ENCODE results near the gene QARS1.

The QARS1 gene

DNA sequence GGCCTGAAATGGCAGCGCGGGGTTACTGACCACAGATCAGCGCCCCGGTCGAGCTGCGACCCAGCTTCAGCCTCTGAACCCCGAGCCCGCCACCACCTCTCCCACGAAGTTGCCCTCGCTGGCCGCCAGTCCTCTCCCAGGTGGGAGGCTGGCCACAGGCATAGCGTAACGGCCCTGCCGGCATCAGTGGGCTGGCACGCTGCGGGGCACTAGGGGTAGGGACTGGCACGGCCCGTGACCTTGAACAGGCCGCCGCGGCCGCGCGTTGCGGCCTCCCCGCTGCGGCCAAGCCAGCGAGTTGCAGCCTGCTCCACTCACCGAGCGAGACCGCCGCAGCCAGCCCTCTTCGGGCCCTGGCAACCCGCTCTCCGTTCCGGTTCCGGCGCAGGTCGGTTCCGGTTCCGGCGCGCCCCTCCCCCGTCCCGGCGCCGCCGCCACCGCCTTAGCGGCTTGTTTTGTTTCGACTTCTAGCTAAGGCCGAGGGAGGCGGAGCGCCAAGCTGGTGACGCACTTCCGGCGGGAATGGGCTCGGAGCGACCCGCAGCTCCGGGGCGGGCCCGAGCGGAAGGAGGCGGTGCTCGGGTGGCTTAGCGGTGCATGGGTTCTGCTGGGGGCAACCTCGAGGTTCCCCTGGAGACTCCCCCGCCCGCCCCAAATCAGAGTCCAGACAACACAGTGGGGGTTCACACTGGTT is 16.0 kb upstream of the QARS1 start, which contains the start of gene USP19:
Gene USP19, minus strand, starts transcription at position 386 of the 694 bp plus-strand sequence. CDS start 1,678 bp downstream, outside the sequence.
- peak; percentile 93 for DNase-seq (ENCODE audit: low read depth)

DNA sequence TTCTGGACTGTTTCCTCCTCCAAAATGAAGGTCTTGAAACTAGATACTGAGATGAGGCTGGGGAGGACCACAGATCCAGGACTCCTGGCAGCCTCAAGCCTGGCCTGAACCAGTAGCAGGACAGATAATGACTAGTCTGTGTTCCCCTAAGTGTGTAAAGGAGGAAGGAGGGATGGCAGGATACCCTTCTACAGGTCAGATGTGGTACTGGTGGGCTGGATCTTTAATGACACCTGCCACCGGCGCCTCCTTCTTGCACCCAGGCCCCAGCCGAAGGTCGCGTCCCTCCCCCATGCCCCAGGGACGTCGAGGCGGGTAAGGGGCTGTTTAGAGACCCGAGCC is 15.5 kb upstream of the QARS1 start:
- no peak for DNase-seq (ENCODE audit: low read depth)

DNA sequence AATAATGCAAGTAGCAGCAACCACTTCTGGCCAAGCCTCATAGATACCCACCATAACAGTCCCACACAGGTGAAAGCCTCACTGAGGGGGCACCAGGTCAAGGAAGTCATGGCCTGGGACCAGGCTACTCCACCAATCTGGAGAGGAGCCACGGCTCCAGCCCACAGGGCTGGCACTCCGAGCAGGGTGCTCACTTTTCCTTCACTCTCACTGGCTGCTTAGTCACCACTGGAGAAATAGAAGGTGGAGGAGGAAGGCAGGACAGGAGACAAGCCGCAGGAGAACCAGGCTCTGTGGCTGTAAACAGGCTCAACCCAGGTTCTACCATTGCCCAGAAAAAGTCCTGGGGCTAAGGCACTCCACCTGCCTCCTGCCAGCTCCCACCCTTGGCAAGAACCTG is 14.9 kb upstream of the QARS1 start:
- no peak for DNase-seq (ENCODE audit: low read depth)

DNA sequence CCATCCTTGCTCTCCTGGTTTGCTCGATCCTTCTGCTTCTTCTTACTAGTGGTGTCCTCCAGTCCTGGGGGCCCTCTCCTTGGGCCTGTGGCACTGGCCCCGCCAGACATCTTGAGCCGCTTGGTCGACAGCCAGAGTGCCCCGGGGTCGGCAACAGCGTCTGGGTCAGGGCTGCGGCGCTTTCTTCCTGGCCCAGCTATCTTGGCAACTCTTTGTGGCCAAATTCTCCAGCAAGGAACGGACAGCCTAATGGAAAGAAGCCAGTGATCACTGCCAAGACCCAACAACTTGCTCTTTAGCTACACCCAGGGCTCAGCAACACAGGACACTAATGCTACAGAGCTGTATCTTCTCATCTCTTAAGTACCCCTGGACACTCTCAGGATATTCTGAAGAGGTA is 14.5 kb upstream of the QARS1 start:
- no peak for DNase-seq (ENCODE audit: low read depth)

DNA sequence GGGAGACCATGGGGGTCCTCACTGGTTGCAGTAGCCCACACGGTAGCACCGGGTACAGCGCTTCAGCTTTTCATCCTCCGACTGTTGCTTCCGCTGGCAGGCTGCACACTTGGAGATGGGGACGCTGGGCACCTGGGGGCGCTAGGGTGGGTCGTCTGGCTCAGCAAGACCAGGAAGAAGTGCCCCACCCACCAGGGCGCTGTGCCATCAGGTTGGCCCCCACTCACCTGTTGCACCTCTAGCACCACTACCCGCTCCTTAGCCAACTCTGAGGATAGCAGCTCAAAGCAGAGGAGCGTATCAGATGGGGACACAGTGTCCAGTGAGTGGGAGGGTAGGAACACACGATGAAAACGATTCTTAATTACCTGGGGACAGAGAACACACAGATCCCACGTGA is 7.7 kb upstream of the QARS1 start:
- DNase-seq (ENCODE audit: low read depth), result no peak

DNA sequence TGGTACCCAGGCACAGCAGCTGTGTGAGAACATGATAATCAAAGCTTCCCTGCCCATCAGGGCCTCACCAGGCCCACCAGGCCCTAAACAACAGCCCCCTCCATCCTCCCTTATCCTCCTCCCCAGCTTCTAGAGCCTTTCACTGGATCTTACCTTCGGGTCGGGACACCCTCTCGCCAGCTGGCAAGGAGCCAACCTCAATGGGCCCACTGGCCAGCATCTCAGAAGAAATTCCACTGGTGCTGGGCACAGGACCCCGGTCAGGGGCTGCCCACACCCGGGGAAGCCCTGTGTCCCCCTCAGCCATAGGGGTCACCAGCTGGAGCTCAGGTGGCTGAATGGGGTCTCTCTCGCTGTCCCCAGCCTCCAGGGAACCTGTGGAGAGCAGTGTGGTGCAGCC is 6.8 kb upstream of the QARS1 start:
- DNase-seq (ENCODE audit: low read depth), result no peak

DNA sequence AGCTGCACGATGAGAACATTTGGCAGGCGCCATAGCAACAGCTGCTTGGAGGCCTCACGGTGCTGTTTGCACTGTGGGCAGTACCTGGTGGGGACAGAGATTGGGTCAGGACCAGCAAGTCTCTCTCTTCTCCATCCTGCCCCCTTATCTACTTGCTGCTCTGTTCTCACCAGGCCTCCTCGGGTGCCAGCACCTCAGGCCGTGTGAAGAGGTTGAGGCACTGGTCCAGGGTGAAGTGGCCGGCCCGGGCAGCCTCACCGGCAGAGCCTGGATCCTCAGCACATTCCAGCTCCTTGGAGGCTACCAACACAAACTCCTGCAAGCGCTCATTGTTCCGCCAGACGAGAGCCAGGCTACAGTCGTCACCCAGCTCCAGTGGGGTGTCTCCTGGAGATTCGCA is 6.2 kb upstream of the QARS1 start:
- no peak for DNase-seq (ENCODE audit: low read depth)

DNA sequence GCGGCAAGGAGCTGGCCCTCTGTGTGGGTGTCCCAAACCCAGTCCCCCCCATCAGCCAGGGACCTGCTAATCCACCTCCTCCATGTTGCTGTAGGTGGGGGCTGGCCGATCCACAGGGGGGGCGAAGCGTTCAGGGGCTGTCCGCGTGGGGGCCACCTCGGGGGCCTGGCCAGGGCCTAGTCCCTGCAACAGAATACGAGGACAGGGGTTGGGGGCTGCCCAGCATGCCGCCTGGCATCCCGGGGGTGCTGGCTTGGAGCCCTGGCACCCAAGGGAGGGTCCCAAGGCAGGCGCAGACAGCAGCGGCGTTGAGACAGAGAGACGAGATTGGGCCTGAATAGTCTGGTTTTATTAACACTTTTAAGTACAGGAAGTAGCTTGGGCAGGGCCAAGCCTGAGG is 3.8 kb upstream of the QARS1 start:
- no peak for DNase-seq (ENCODE audit: low read depth)

DNA sequence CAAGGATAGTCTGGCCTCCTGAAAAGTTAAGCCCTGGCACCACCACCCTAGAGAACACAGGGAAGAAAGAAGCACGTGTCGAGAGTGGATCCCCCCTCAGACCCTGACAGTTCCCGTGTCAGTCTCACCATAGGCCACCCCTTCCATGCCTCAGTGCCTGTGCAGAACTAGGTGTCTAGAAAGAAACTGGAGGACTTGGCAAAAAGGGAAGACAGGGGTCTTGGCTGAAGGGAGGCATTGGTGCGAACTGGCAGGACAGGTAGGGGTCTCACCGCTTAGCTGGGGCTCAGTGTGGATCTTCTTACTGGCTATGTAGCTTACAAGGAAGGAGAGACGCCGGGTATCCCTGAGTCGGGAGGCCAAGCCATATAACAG is 518 bp downstream of the QARS1 start:
- DNase-seq (ENCODE audit: low read depth), result no peak

DNA sequence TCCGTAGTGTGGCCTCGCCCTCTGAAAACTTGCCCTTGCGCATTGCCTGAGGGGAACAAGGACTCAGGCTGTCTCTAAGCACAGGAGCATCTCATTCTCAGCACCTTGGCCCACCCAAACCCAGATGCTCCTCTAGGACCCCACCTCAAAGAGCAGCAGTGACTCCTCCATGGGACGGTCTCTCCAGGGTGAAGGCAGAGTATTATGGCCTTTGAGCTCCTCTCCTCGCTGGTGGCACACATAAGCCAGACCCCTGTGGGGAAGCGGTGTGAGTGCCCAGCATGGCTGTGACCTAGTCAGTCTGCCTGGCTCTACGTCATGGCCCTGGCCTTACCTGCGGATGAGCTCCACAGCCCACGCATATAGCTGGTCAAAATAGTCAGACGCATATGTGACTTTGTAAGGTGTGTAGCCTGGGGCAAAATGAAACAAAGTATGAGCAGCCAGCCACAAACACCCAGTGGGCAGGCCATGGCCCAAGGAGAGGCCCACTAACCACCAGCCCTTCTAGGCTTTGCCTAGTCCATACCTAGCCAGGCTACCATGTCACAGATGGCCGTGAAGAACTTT is 4.4 kb downstream of the QARS1 start:
- no peak for DNase-seq (ENCODE audit: low read depth)

DNA sequence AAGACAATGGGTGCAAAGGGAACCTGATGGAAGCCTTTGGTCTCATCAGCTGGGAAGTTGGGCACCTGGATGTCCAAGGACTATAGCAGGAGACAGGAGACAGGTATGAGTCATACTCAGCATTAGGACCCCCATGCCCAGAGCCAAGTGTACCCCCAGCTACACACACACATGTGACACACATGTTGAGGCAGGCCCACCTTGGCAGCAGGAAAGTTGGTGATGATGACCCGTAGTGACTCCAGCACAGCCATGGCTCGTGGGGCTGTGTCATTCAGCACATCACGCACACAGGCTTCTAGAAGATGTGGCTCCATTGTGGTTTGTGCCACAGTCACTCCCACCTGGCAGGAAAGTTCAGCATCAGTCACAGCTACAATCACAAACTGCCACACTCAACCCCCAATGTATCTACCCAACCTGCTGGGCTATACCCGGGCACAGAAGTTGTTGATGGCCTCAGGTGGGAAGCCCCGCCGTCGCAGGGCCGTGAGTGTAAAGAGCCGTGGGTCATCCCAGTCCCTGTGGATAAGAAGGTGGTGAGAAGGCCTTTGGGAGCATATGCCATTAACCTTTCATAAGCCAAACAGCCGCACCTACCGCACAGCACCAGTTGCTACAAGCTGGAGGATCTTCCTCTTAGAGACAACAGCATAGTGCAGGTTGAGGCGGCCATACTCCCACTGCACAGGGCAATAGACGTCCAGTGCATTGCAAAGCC is 5.5 kb downstream of the QARS1 start:
- DNase-seq (ENCODE audit: low read depth), result no peak

DNA sequence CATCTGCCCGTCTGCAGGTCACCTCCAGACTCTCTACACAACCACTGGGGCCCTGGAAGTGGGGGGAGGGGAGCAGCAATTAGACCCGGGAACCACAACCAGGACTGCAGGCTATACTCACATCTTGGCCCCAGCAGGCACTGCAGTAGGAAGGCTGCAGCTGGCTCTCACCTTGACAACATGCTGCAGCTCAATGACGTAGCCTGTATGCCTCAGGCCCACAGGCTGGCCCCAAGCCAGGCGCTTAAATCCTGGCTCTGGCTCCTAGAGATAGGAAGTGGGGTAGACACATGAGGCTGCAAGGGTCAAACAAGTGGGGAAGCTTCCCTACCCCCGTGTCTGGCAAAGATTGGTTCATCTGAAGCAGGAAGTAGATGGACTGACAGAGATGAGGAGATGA is 6.1 kb downstream of the QARS1 start:
- no peak for DNase-seq (ENCODE audit: low read depth)

DNA sequence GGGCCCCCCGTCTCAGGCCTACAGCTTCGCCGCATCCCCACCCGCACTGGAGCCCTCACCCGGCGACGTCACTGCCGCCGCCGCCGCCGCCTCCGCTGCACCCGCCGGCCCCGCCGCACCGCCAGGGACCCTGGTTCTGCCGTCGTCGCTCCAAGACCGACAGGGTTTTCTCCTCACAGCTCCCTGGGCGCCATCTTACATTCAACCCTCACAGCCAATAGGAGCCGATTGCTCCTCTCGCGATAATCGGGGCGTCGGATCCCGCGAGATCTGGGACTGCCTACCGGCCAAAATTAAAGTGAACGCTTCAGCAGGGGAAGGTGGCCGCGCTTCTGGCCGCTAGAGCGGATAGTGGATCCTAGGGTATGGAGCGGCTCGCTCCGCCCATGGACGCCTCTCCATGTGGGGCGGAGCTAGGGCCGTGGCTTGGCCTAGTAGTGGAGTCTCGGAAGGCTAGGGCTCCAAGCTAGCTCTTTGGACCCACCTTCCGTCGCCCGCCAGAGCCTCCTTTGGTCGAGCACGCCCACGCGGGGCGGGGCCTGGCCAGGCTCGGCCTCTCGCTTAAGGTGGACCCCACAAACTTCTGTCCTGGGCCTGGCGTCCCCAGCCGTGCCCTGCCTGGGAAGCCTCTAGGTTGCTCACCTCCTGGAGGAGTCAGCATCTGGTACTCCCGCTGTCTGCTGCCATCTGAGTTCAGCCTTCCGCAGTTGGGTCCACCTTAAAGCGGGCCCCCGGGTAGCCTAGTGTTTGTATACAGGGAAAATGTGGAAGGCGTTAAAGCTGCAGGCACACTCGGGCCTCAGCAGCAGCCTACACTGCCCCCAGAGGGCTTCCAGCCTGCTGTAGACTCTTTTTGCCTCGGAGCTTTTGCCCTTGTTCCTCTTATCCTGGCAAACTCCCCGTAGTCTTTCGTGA is 10.4 kb downstream of the QARS1 start, which contains the start of gene QRICH1:
Gene QRICH1, minus strand, starts transcription at position 219 of the 915 bp plus-strand sequence. CDS start 17,054 bp downstream, outside the sequence.
- DNase-seq (ENCODE audit: low read depth), result peak; percentile 86

DNA sequence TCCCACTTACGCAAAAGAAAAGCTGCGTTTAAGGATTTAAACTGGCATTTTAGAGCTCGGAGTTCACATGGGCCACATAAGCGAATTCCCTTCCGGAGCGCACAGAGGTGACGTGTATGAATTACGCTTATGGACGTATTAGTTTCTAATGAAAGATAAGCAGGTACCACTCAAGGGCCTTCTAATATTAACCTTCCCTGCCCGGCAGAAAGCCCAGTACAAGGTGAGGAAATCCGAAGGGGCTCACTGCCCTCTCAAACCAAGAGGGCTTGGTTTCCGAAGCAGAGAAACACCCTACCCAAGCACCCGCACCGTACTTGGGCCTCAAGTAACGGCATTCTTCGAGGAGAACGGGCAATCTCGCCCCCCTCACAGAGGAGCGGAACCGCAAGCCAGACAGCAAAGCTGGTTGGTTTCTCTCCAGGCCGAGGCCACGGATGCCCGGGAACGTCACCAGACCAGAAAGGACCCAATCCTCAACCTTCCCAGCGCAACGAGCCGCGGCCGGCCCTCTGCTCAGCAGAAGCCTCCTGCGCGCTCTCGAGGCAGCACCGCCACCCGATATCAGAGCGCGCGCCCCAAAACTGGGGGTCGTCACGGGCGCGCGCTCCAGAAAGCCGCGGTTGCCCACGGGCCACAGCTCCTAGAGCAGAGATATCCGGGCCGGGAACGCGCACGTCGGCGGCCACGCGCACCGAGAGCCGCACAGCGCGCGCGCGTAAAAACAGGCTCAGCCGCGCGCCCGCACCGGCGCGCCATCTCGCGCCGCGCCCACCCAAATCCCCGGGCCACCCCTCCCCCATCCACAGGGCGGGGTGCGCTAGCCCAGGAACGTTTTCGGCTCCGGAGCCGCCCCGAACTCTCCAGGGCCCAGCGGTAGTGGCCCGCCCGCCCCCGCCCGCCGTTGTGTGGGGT is 11.4 kb downstream of the QARS1 start:
- peak; percentile 74 for DNase-seq (ENCODE audit: low read depth)

DNA sequence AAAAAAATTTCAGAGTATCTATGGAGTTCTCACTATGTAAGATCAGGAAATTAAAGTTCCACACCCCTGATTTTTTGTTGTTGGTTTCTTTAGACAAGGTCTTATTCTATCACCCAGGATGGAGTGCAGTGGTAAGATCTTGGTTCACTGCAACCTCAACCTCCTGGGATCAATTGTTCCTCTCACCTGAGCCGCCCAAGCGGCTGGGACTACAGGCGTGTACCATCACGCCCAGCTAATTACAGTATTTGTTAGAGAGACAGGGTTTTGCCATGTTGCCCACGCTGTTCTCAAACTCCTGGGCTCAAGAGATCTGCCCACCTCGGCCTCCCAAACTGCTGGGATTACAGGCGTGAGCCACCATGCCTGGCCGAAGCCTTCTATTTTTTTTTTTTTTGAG is 23.1 kb downstream of the QARS1 start:
- no peak for DNase-seq (ENCODE audit: low read depth)

DNA sequence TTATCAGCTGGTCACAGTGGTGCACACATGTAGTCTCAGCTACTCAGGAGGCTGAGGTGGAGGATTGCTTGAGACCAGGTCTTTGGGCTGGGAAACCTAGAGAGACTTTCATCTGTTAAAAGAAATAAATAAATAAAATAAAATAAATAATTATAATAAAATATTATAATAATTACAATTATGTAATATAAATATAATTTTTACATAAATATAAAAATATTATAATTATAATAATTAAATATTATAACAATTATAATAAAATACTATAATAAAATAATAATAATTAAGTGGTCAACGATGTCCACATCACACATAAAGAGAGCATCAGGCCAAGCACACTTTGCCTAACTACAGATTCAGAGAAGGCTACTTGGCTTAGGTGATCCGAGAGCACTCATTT is 25.3 kb downstream of the QARS1 start:
- DNase-seq (ENCODE audit: low read depth), result no peak

DNA sequence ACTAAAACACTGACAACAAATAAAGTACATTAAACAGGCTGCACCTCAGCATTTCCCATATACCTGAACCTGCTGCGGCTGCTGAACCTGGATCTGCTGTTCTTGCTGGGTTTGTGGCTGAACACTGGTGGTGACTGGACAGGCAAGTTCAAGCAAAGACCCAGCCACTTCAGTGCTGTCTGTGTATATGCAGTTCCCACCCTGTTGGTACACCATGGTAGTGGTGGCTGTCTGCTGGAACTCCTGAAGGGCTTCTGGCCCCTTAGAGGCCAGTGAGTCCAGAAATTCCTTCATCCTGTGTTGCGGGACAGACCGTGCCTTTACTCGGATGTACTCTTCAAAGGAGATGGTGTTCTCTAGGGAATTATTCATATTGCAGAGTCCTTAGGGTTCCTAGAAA is 27.9 kb downstream of the QARS1 start:
- no peak for DNase-seq (ENCODE audit: low read depth)

DNA sequence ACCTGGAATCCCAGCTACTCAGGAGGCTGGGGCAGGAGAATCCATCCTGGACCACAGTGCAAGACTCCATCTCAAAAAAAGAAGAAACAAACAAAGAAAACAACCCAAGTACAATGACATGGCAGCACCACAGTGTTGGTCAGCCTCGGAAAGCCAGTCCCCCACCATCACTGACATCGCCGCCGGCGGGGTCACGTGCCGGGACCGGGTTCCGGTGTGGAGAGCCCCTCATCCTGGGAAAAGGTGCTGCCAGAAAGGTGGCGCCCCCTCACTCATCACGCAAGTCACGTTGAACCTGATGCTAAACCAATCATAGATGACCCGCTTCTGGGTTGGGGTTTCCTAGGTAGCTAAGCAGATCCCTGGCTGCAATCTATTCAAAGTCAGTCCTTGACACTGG is 28.4 kb downstream of the QARS1 start:
- DNase-seq (ENCODE audit: low read depth), result no peak

DNA sequence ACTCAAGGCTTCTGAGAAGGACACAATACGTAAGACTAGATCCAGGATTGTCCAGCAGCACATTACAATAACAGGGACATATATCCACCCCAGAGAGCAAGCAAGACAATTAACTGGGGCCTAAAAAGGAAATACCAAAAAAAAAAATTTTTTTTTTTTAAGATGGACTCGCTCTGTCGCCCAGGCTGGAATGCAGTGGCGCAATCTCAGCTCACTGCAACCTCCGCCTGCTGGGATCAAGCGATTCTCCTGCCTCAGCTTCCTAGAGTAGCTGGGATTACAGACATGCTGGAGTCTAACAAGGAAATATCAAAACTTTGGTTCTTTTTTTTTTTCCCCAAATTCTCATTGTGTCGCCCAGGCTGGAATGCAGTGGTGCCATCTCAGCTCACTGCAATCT is 46.5 kb downstream of the QARS1 start:
- DNase-seq (ENCODE audit: low read depth), result no peak

DNA sequence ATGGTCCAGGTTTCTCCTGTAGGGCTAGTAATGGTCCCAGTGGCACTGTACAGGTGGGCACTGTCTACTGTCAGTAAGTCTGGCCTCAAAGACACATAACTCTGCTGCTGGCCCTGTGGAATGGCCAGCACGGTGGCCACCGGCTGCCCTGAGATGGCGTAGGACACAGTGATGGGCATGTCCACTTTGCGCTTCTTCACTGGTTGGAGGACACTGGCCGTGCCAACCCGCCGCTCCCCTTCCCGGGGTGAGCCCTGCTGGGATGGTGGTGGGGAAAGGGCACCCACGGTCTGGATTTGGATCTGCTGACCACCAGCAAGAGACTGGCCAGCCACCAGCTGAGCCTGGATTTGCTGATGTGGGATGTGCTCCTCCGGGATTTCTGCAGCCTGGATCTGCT is 47.3 kb downstream of the QARS1 start:
- DNase-seq (ENCODE audit: low read depth), result no peak

DNA sequence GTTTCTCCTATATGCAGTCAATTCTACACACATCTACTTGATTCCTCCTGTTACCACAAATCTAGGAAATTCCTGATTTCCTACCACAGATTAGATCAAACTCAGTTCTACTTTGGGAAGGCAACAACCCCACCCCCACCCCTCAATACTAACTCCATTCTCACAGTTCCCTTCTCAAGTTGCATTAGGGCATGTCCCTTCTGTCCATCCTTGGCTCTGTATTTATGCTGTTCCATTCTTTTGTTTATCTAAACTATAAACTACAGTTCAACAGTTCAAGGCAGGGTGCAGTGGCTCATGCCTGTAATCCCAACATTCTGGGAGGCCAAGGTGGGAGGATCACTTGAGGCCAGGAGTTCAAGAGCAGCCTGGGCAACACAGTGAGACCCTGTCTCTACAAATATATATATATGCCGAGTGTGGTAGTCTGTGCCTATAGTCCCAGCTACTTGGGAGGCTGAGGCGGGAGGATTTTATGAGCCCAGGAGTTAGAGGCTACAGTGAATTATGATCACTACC is 50.2 kb downstream of the QARS1 start:
- no peak for DNase-seq (ENCODE audit: low read depth)

Data from activated T-helper 1 cell treated with Interleukin-2 at 50 U/mL for 16 hours (primary cell).